Coronary artery (tissue), 2 donors: ENCODE results near the gene ATP6V1C2.

ENCODE experiments used
- DNase-seq: peaks from one replicate; pipeline ENCODE4 v3.0.0-alpha.2; 2017; ENCODE audit warnings: low spot score
- H3K27ac ChIP-seq, 2 donors: fragments of 200-600 bp; sonication (generic); one replicate each; pipeline ENCODE4 v1.5.1; 2016 to 2019
- H3K4me3 ChIP-seq: fragments of 200-600 bp; sonication (generic); 2 replicates; pipeline ENCODE4 v1.5.1; 2016; ENCODE audit warnings: mild to moderate bottlenecking, moderate library complexity
- CTCF ChIP-seq: fragments of 200-600 bp; sonication (generic); IDR thresholded peaks from one replicate; pipeline ENCODE4 v1.5.1; 2019; ENCODE audit warnings: antibody characterized with exemption

Gene ATP6V1C2

GRCh38 chr2:10773821-10774341 is 52.5 kb downstream of the ATP6V1C2 start:
- no peak for DNase-seq
- no peak for TF ChIP-seq CTCF
- Histone ChIP-seq H3K27ac (no peak overlapping the region), H3K4me3 (no peak overlapping the region)

- H3K4me3 ChIP-seq = no peak overlapping the region
- no peak overlapping the region for H3K27ac ChIP-seq
- no peak for DNase-seq
- no peak for TF ChIP-seq CTCF
Measured at GRCh38 chr2:10774394-10774793, 53.0 kb downstream of the ATP6V1C2 start.

GRCh38 chr2:10775021-10775780 is 53.8 kb downstream of the ATP6V1C2 start:
- DNase-seq = no peak
- H3K27ac ChIP-seq = no peak overlapping the region
- no peak overlapping the region for H3K4me3 ChIP-seq
- no peak for TF ChIP-seq CTCF

GRCh38 chr2:10775831-10776230 is 54.4 kb downstream of the ATP6V1C2 start:
- no peak for DNase-seq
- no peak overlapping the region for H3K27ac ChIP-seq
- no peak for TF ChIP-seq CTCF
- H3K4me3 ChIP-seq = no peak overlapping the region

GRCh38 chr2:10776231-10776977 is 55.0 kb downstream of the ATP6V1C2 start:
- no peak overlapping the region for H3K27ac ChIP-seq
- DNase-seq = no peak
- TF ChIP-seq CTCF = no peak
- H3K4me3 ChIP-seq = no peak overlapping the region

GRCh38 chr2:10777111-10777841 is 55.8 kb downstream of the ATP6V1C2 start:
- no peak for TF ChIP-seq CTCF
- Histone ChIP-seq H3K4me3 (no peak overlapping the region), H3K27ac (no peak overlapping the region)
- no peak for DNase-seq
